Naive thymus-derived CD4-positive, alpha-beta T cell (primary cell): ENCODE results near the gene KIAA0232. TPM values are rescaled to one million over a fixed set of nuclear protein-coding genes. Genes with fewer than 3 reads are reported as not detected.
"Not testable (repeated sequence)": the region's sequence is repeated elsewhere in the genome, so short reads cannot be mapped to it uniquely, and the experiment has no call there.

Experiments
- ATAC-seq: fragments of 150-1000 bp; cut with Tn5 transposase; 2 replicates; pipeline ENCODE4 v1.10.0; 2021; ENCODE audit warnings: mild to moderate bottlenecking, moderate library complexity
- CTCF ChIA-PET: fragments of 350-600 bp; sonication (Branson Sonifier 250); formaldehyde crosslinking; loops from one replicate; lab custom pipeline; 2021; ENCODE audit warnings: antibody characterized with exemption; lab: Charles Lee
- POLR2A ChIA-PET: fragments of 350-600 bp; sonication (Branson Sonifier 250); formaldehyde crosslinking; loops from one replicate; lab custom pipeline; 2021; ENCODE audit warnings: antibody characterized with exemption, inconsistent platforms; lab: Charles Lee
- DNase-seq, 9 donors: peaks; one replicate each; pipeline versions ENCODE4 v3.0.0 to v3.0.0-alpha.2; 2020 to 2022; ENCODE audit warnings: mixed read lengths in 1 of 9
- H3K27ac ChIP-seq: one replicate; pipeline ENCODE4 v1.7.0; 2013; ENCODE audit warnings: mild to moderate bottlenecking, low read depth, low read length, moderate library complexity
- H3K27me3 ChIP-seq, 2 donors: one replicate each; pipeline ENCODE4 v1.7.0; 2013; ENCODE audit warnings: low read length in 2 of 2, mild to moderate bottlenecking in 2 of 2, moderate library complexity in 2 of 2; ENCODE audit not compliant: control insufficient read depth in 2 of 2, insufficient read depth in 2 of 2
- H3K36me3 ChIP-seq, 3 experiments: 1 replicate in 2 of 3; 2 replicates in 1 of 3; pipeline ENCODE4 v1.7.0; 2013; ENCODE audit warnings: low read length in 3 of 3, mild to moderate bottlenecking in 3 of 3, moderate library complexity in 1 of 3; ENCODE audit not compliant: insufficient read depth in 3 of 3, control insufficient read depth in 2 of 3
- H3K4me1 ChIP-seq, 2 donors: one replicate each; pipeline ENCODE4 v1.7.0; 2013; ENCODE audit warnings: low read length in 2 of 2, mild to moderate bottlenecking in 2 of 2, moderate library complexity in 1 of 2; ENCODE audit not compliant: control insufficient read depth in 2 of 2, insufficient read depth in 2 of 2
- H3K4me3 ChIP-seq: 2 replicates; pipeline ENCODE4 v1.7.0; 2013; ENCODE audit warnings: mild to moderate bottlenecking, low read length
- H3K9me3 ChIP-seq, 3 experiments: 1 replicate in 2 of 3; 2 replicates in 1 of 3; pipeline ENCODE4 v1.7.0; 2013; ENCODE audit warnings: low read length in 3 of 3; ENCODE audit not compliant: control insufficient read depth in 2 of 3
- H3K27ac Mint-ChIP-seq, 9 donors: one replicate each; pipeline ENCODE4 v1.8.0; 2020 to 2022; ENCODE audit warnings: mixed read lengths in 9 of 9, mild to moderate bottlenecking in 8 of 9, moderate library complexity in 5 of 9, inconsistent platforms in 2 of 9
- H3K27me3 Mint-ChIP-seq, 5 donors: one replicate each; pipeline ENCODE4 v1.8.0; 2021 to 2022; ENCODE audit warnings: mixed read lengths in 5 of 5, mild to moderate bottlenecking in 1 of 5
- H3K36me3 Mint-ChIP-seq, 5 donors: one replicate each; pipeline ENCODE4 v1.8.0; 2020 to 2022; ENCODE audit warnings: mixed read lengths in 5 of 5, mild to moderate bottlenecking in 3 of 5, inconsistent platforms in 1 of 5
- H3K4me1 Mint-ChIP-seq, 7 donors: one replicate each; pipeline ENCODE4 v1.8.0; 2020 to 2022; ENCODE audit warnings: mixed read lengths in 7 of 7, mild to moderate bottlenecking in 3 of 7, inconsistent platforms in 1 of 7
- H3K4me3 Mint-ChIP-seq, 10 donors: one replicate each; pipeline ENCODE4 v1.8.0; 2020 to 2022; ENCODE audit warnings: mild to moderate bottlenecking in 10 of 10, mixed read lengths in 10 of 10, moderate library complexity in 6 of 10, inconsistent platforms in 2 of 10
- H3K9me3 Mint-ChIP-seq, 11 donors: one replicate each; pipeline ENCODE4 v1.8.0; 2020 to 2022; ENCODE audit warnings: mixed read lengths in 11 of 11, mild to moderate bottlenecking in 4 of 11, inconsistent platforms in 1 of 11, moderate library complexity in 1 of 11
- intact Hi-C, 2 donors: fragments of 100-400 bp; cut with micrococcal nuclease; formaldehyde crosslinking; loops; one replicate each; pipeline ENCODE4 v1.15.1; 2023
- polyA plus RNA-seq, 2 donors: library from polyadenylated mRNA; unstranded; fragments of 300-500 nt; fragmentation: Illumina TruSeq; gene quantifications; one replicate each; pipeline ENCODE4 v1.2.3, GENCODE V29; 2021
- total RNA-seq, 6 experiments: library from RNA in 5 of 6; stranded (reverse) in 5 of 6; gene quantifications; 1 replicate in 5 of 6; 2 replicates in 1 of 6; pipeline ENCODE4 v1.2.3 and lab custom pipeline; 2021 to 2026

KIAA0232 gene
- total and polyA plus RNA-seq, 7 experiments from 2014 or later = 12.0 to 24.2 (median 17.2) TPM

DNA sequence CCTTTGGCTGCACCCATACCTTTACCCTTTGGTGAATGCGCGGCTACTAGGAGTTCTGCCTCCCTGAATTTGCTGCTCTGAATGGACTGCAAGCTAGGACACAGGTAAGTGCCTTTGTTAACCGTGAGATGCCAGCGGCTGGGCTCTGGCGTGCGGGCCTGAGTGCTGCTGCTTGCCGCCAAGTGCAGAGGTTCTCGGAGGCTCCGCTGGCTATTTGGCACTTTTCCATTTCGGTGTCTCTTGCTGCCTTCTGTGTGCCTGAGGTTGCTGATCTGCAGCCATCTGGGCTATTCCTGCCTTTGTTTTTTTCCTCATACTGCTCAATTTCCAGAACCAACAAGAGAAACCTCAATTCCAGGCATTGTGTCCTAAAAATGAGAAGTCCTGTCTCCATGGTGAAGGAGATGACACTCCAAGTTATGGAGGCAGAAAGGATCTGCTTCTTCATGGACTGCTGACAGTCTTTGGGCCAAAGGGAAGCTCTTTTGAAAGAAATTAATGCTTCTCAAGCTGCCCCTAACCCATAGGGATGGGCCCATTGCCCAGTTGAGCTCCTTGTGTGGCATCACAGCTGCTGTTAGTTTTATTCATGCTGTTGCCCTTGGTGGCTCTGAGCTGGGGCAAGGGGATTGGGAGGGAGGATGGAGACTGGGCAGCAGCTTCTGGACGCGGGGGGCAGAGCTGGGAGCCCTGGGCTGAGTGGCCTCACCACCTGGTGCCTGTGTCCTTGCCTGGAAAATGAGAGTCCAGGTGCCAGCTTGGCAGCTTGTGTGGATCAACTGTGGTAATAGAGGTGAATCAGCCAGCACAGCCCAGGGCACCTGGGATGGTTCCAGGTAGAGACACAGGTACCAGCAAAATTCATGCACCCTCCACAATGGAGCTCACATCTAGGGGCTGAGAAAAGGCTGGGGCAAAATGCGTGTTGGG, 123.3 kb downstream of the KIAA0232 start:
- H3K27me3 Mint-ChIP-seq = peaks cover 0 to 2% (median 0%) of the 10 kb centered on the region in 5 donors
- ATAC-seq (no peak), DNase-seq (no peak)
- Histone ChIP-seq H3K9me3 (no peaks in the 10 kb centered on the region), H3K4me1 (peaks cover 13 to 26% of the 10 kb centered on the region in 2 donors), H3K4me3 (no peak overlapping the region), H3K27ac (no peak overlapping the region), H3K27me3 (no peaks in the 10 kb centered on the region), H3K36me3 (peaks cover 0 to 9% (median 0%) of the 10 kb centered on the region in 3 experiments)
- H3K4me3 Mint-ChIP-seq = no peak overlapping the region
- intact Hi-C loops = loop anchor here in 1 of 2 donors (5.0 kb wide), 1 partner anchor 1292 kb away; the partner anchor contains the start of gene SH3TC1
- no peaks in the 10 kb centered on the region for H3K9me3 Mint-ChIP-seq
- CTCF ChIA-PET = interaction anchor here (0.8 to 3.3 kb wide), 3 partner anchors 11 to 189 kb away, joined by 3 to 18 read pairs (median 5); partner anchors contain the start of gene GRPEL1
- peaks cover 20 to 50% (median 26%) of the 10 kb centered on the region in 7 donors for H3K4me1 Mint-ChIP-seq
- peak overlapping the region in 3 of 9 donors; percentile 65 to 80 (median 73) for H3K27ac Mint-ChIP-seq
- no peaks in the 10 kb centered on the region for H3K36me3 Mint-ChIP-seq
- POLR2A ChIA-PET = interaction anchor here (0.7 to 6.1 kb wide), 4 partner anchors 10 to 162 kb away, joined by 3 to 49 read pairs (median 5); partner anchors contain the start of gene GRPEL1

DNA sequence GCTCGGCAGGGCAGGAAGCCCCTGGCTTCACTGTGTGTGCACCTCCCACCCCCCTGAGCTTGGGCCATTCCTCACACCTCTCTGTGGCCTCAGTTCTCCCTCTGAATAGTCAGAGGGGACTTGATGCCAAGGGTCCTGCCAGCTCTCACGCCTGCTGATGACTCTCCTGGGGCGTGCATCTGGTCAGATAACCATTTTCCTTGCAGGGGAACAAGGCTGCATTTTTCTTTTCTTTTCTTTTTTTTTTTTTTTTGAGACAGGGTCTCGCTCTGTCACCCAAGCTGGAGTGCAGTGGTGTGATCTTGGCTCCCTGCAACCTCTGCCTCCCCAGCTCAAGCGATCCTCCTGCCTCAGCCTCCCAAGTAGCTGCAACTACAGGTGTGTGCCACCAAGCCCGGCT, 124.0 kb downstream of the KIAA0232 start:
- not testable (repeated sequence) for H3K4me3 Mint-ChIP-seq, H3K27ac ChIP-seq, H3K27me3 Mint-ChIP-seq, H3K4me3 ChIP-seq, H3K36me3 ChIP-seq, H3K27me3 ChIP-seq, ATAC-seq, DNase-seq, H3K27ac Mint-ChIP-seq, H3K9me3 Mint-ChIP-seq, H3K36me3 Mint-ChIP-seq, H3K9me3 ChIP-seq
- H3K4me1 ChIP-seq = peaks cover 16 to 33% of the 10 kb centered on the region in 2 donors
- CTCF ChIA-PET = interaction anchor here (0.8 to 3.3 kb wide), 4 partner anchors 11 to 189 kb away, joined by 3 to 18 read pairs (median 4); partner anchors contain the start of gene GRPEL1
- POLR2A ChIA-PET = interaction anchor here (0.7 to 6.1 kb wide), 3 partner anchors 10 to 161 kb away, joined by 5 to 49 read pairs (median 5); partner anchors contain the start of gene GRPEL1
- intact Hi-C loops = loop anchor here in 1 of 2 donors (5.0 kb wide), 1 partner anchor 1291 kb away; the partner anchor contains the start of gene SH3TC1
- peaks cover 27 to 52% (median 31%) of the 10 kb centered on the region in 7 donors for H3K4me1 Mint-ChIP-seq

DNA sequence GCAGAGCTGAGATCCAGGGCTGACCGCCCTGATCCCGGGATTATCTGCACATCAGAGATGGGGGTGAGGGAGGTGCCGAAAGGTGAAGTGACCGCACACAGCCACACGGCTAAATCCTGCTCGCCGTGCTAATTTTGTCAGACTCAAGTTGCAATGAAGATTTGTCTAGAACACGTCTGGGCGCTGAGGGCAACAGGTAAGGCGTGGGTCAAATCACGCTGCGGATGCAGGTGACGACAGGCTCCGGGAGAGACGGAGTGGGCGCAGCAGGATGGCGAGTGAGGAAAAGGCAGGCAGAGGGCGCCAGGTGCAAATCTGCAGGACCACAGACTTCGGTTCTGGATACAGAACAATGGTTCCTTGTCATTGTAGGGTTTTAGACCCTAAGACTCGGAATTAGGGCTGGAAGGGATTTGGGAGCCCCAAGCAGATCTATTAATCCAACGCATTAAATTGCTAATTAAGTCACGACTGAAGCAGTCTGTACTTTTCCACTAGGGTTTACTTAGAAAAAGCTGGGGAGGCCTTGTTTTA, 125.2 kb downstream of the KIAA0232 start:
- ATAC-seq (no peak), DNase-seq (no peak)
- Mint-ChIP-seq H3K4me3 (peak overlapping the region; percentile 49 to 91 (median 79)), H3K27me3 (peaks cover 0 to 2% (median 0%) of the 10 kb centered on the region in 5 donors), H3K36me3 (peaks cover 0 to 5% (median 0%) of the 10 kb centered on the region in 5 donors), H3K9me3 (no peaks in the 10 kb centered on the region), H3K4me1 (peaks cover 36 to 55% (median 44%) of the 10 kb centered on the region in 7 donors), H3K27ac (peak overlapping the region in 7 of 9 donors; percentile 16 to 85 (median 44))
- intact Hi-C loops = loop anchor here in 1 of 2 donors (2.0 to 5.0 kb wide), 2 partner anchors 35 to 1290 kb away; partner anchors contain the start of gene SH3TC1
- POLR2A ChIA-PET = interaction anchor here (1.0 to 7.1 kb wide), 8 partner anchors 8 to 160 kb away, joined by 3 to 62 read pairs (median 16); partner anchors contain the start of gene GRPEL1
- H3K36me3 ChIP-seq = peaks cover 0 to 9% (median 0%) of the 10 kb centered on the region in 3 experiments
- CTCF ChIA-PET = interaction anchor here (1.2 to 3.3 kb wide), 3 partner anchors 79 to 165 kb away, joined by 4 to 18 read pairs (median 5); partner anchors contain the start of gene GRPEL1
- H3K4me3 ChIP-seq = no peak overlapping the region
- no peaks in the 10 kb centered on the region for H3K9me3 ChIP-seq
- H3K27me3 ChIP-seq = no peaks in the 10 kb centered on the region
- H3K27ac ChIP-seq = no peak overlapping the region
- peaks cover 20 to 37% of the 10 kb centered on the region in 2 donors for H3K4me1 ChIP-seq

DNA sequence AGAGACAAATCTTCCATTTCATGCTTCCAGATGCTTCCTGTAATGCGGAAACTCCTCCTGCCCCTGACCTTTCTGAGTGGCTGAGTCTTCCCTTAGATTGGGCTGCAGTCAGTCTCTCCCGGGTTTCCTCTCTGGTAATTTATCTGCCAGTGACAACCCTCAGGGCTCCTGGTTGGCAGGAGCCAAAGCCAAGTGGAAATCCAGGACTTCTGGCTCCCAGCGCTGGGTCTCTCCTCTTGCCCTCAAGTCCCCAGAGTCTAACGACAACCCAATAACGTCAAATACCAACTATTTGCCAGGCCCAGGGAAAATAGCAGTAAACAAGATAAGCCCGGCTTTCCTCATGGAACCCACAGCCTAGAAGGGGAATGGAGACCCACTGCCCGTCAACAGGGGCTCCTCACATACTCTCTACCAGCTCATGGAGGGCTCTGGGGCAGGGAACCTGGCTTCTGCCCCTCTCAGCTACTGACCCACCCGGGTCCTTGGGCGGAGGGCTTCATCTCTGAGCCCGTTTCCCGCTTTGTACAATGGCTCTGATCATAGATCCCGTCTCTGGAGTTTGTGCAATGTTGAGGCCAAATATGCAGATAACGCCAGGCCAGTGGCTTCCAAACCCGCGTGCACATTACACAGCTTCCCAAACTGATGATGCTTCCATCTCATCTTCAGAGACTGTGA, 126.0 kb downstream of the KIAA0232 start:
- H3K27me3 Mint-ChIP-seq = peaks cover 0 to 2% (median 0%) of the 10 kb centered on the region in 5 donors
- ChIA-PET POLR2A (interaction anchor here (0.7 to 7.1 kb wide), 26 partner anchors 9 to 268 kb away, joined by 3 to 62 read pairs (median 6); partner anchors contain the start of genes GRPEL1, MRFAP1 and TADA2B), CTCF (interaction anchor here (0.9 to 3.3 kb wide), 8 partner anchors 10 to 164 kb away, joined by 3 to 18 read pairs (median 4); partner anchors contain the start of genes GRPEL1 and TADA2B)
- no peaks in the 10 kb centered on the region for H3K9me3 Mint-ChIP-seq
- no peaks in the 10 kb centered on the region for H3K9me3 ChIP-seq
- intact Hi-C loops = loop anchor here (1.0 to 5.0 kb wide), 15 partner anchors 10 to 1289 kb away; partner anchors contain the start of genes BLOC1S4 (in 2 of the 2), GRPEL1 (in 2 of the 2), TADA2B (in 2 of the 2) and KIAA0232 (in 1 of the 2)
- peaks cover 40 to 57% (median 51%) of the 10 kb centered on the region in 7 donors for H3K4me1 Mint-ChIP-seq
- H3K27me3 ChIP-seq = no peaks in the 10 kb centered on the region
- peak overlapping the region; percentile 81 to 92 (median 89) for H3K27ac Mint-ChIP-seq
- H3K4me3 ChIP-seq = peak overlapping the region; percentile 70
- H3K36me3 Mint-ChIP-seq = peaks cover 0 to 5% (median 0%) of the 10 kb centered on the region in 5 donors
- DNase-seq = no peak
- peak overlapping the region; percentile 87 to 91 (median 91) for H3K4me3 Mint-ChIP-seq
- H3K4me1 ChIP-seq = peaks cover 20 to 40% of the 10 kb centered on the region in 2 donors
- ATAC-seq = no peak
- H3K36me3 ChIP-seq = peaks cover 0 to 9% (median 0%) of the 10 kb centered on the region in 3 experiments
- H3K27ac ChIP-seq = peak overlapping the region; percentile 97

DNA sequence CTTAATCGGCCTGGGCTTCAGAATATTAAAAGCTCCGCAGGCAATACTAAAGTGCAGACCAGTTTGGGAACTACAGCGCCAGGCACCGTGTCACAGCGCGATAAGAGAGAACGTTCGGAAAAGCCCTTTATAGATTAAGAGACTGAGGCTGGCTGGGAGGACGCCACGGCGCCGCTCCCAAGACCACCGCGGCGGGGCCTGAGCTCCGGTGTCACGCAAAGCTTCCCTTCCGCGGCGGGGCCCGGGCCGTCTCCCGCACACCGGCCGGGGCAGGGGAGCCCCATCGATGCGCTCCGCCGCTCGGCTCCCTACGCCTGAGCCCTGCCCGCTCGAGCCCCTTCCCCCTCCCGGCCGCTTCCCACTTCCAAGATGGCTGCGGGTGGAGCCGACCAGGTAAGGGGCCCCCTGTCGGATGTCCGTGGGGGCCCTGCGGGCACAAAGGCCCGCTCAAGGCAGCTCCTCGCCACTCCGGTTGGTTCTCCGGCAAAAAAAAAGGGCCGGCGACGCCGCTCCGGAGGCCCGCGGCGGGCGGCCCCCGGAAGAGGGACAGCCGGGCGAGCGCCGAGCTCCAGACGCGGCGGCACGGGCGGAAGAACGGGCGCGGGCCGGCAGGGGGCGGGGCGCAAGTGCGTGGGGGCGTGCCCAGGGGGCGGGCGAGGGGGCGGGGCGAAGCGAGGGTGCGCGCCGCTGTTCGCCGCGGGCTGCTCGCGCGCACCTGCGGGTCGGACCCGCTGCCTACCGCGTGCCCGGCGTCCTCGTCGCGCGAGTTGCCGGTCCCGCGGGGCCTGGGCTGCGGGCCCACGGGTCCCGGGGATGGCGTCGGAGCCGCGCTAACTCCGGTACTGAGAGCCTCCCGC, 126.8 kb downstream of the KIAA0232 start, which contains the start of gene TBC1D14:
Gene TBC1D14 (plus strand): TSS at position 714 of the 857 bp plus-strand sequence. CDS start 13,564 bp downstream, outside the sequence.
- Mint-ChIP-seq H3K36me3 (peaks cover 0 to 5% (median 0%) of the 10 kb centered on the region in 5 donors), H3K27me3 (peaks cover 0 to 2% (median 0%) of the 10 kb centered on the region in 5 donors), H3K9me3 (no peaks in the 10 kb centered on the region), H3K4me1 (peaks cover 45 to 60% (median 55%) of the 10 kb centered on the region in 7 donors), H3K27ac (peak within 1 kb of the TSS; percentile 81 to 94 (median 91)), H3K4me3 (peak within 1 kb of the TSS; percentile 89 to 95 (median 91))
- CTCF ChIA-PET = interaction anchor here (0.7 to 1.5 kb wide), 7 partner anchors 9 to 195 kb away, joined by 3 to 8 read pairs (median 4); partner anchors contain the start of gene TADA2B
- Histone ChIP-seq H3K9me3 (no peaks in the 10 kb centered on the region), H3K27me3 (no peaks in the 10 kb centered on the region), H3K4me3 (peak within 1 kb of the TSS; percentile 70), H3K36me3 (peaks cover 0 to 9% (median 0%) of the 10 kb centered on the region in 3 experiments), H3K4me1 (peaks cover 20 to 38% of the 10 kb centered on the region in 2 donors), H3K27ac (peak within 1 kb of the TSS; percentile 97)
- intact Hi-C loops = loop anchor here (1.0 to 5.0 kb wide), 15 partner anchors 9 to 1288 kb away; partner anchors contain the start of genes BLOC1S4 (in 2 of the 2), GRPEL1 (in 2 of the 2), TADA2B (in 2 of the 2) and KIAA0232 (in 1 of the 2)
- DNase-seq (peak; percentile 84 to 93 (median 90)), ATAC-seq (peak; percentile 94)
- POLR2A ChIA-PET = interaction anchor here (0.6 to 7.1 kb wide), 28 partner anchors 9 to 269 kb away, joined by 3 to 62 read pairs (median 6); partner anchors contain the start of genes BLOC1S4, GRPEL1, MRFAP1 and TADA2B
